HG03565 (cell line): ENCODE data around the gene CALD1.

Experiments
- ATAC-seq: cut with Tn5 transposase; IDR thresholded peaks from one replicate; pipeline ENCODE4 v1.9.1; 2021; ENCODE audit warnings: mild to moderate bottlenecking, moderate library complexity; ENCODE audit not compliant: unreplicated experiment

CALD1 gene

GRCh38 chr7:134825666-134826065, 46.2 kb downstream of the CALD1 start:
- no peak for ATAC-seq

- ATAC-seq = no peak
These were observed 46.7 kb downstream of the CALD1 start for GRCh38 chr7:134826105-134826504.

GRCh38 chr7:134827436-134827835, 48.0 kb downstream of the CALD1 start:
- no peak for ATAC-seq

GRCh38 chr7:134827889-134828288, 48.5 kb downstream of the CALD1 start:
- ATAC-seq = no peak

GRCh38 chr7:134828361-134828760, 48.9 kb downstream of the CALD1 start:
- no peak for ATAC-seq

GRCh38 chr7:134829380-134829986, 50.0 kb downstream of the CALD1 start:
- ATAC-seq = no peak

- no peak for ATAC-seq
These were observed 52.4 kb downstream of the CALD1 start for GRCh38 chr7:134831862-134832261.

- ATAC-seq = no peak
These were observed 52.9 kb downstream of the CALD1 start for GRCh38 chr7:134832367-134832766.

- ATAC-seq = no peak
These were observed 55.4 kb downstream of the CALD1 start for GRCh38 chr7:134834689-134835462.

GRCh38 chr7:134835463-134835823, 56.0 kb downstream of the CALD1 start:
- ATAC-seq = no peak

- no peak for ATAC-seq
These were observed 57.0 kb downstream of the CALD1 start for GRCh38 chr7:134836447-134836846.

- no peak for ATAC-seq
These were observed 59.9 kb downstream of the CALD1 start for GRCh38 chr7:134839298-134839697.

- ATAC-seq = no peak
These were observed 62.6 kb downstream of the CALD1 start for GRCh38 chr7:134842062-134842461.

- ATAC-seq = no peak
These were observed 63.5 kb downstream of the CALD1 start for GRCh38 chr7:134842886-134843430.

- ATAC-seq = no peak
These were observed 64.8 kb downstream of the CALD1 start for GRCh38 chr7:134844200-134844599.

GRCh38 chr7:134845461-134845860, 66.0 kb downstream of the CALD1 start:
- no peak for ATAC-seq

- ATAC-seq = no peak
These were observed 68.6 kb downstream of the CALD1 start for GRCh38 chr7:134847851-134848588.

GRCh38 chr7:134850066-134850465, 70.6 kb downstream of the CALD1 start:
- no peak for ATAC-seq

- no peak for ATAC-seq
These were observed 71.7 kb downstream of the CALD1 start for GRCh38 chr7:134851141-134851540.

- no peak for ATAC-seq
These were observed 73.2 kb downstream of the CALD1 start for GRCh38 chr7:134852625-134853024.

GRCh38 chr7:134854816-134855215, 75.4 kb downstream of the CALD1 start:
- no peak for ATAC-seq

GRCh38 chr7:134855442-134855841, 76.0 kb downstream of the CALD1 start:
- ATAC-seq = no peak
